DND-41 (cell line): Measurements from ENCODE around the gene GCFC2.

Experiments used
- CTCF ChIP-seq: IDR thresholded peaks from 2 replicates; pipeline ENCODE4 v1.5.1; 2012; ENCODE audit warnings: borderline replicate concordance, low read length, moderate library complexity, mild to moderate bottlenecking; ENCODE audit not compliant: poor library complexity, severe bottlenecking; ENCODE audit errors: extremely low read depth
- EZH2 ChIP-seq: IDR thresholded peaks from 3 replicates; pipeline ENCODE4 v1.6.1; 2012; ENCODE audit warnings: borderline replicate concordance, low read depth, mild to moderate bottlenecking, moderate library complexity, low read length, inconsistent platforms; ENCODE audit not compliant: severe bottlenecking

DNA sequence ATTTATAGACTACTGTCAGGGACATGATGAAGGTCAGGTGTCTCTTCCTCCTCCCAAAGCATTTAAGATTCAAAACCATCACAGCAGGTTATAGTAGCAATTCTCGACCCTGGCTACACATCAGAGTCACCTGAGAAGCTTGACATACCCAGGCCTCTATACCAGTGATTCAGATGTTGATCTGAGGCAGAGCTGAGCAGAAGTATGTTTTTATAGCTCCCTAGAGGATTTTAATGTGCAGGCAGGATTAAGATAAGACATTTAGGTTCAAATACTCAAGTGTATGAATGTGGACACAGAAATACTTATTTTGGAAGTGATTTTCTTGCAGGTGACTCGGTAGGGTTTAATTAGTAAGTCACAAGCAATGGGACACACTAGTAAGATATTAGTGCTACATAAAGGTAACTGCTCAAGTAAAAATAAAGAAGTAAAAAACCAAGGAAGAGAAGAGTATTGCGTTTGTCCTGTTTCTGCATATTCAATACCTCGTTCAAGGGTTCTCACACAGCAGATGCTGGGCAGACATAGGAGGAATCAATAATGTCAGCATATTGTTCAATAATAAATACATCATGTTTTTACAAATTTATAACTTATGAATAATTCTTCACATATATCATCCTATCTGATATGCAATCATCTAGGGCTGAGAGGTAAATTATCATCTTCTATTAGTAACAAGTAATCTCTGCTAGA lies 7.0 kb downstream of the GCFC2 start:
- no peak for TF ChIP-seq EZH2
- TF ChIP-seq CTCF, result no peak
